Fibroblast of pulmonary artery (primary cell): ENCODE measurements around the gene COL20A1.

Experiments
- DNase-seq: peaks from one replicate; pipeline ENCODE4 v3.0.0-alpha.2; 2010; ENCODE audit warnings: low read depth
- H3K4me3 ChIP-seq: replicated peaks from 2 replicates; pipeline ENCODE4 v1.5.1; 2011; ENCODE audit warnings: low read depth, mild to moderate bottlenecking, control low read depth, low read length, moderate library complexity
- CTCF ChIP-seq: IDR thresholded peaks from 2 replicates; pipeline ENCODE4 v1.5.1; 2011; ENCODE audit warnings: mild to moderate bottlenecking, control low read depth, low read length, inconsistent platforms; ENCODE audit errors: missing control alignments

COL20A1 gene

GRCh38 chr20:63383556-63383955, 90.6 kb downstream of the COL20A1 start:
- H3K4me3 ChIP-seq, result no peak overlapping the region
- no peak for DNase-seq
- TF ChIP-seq CTCF, result no peak

- TF ChIP-seq CTCF, result no peak
- H3K4me3 ChIP-seq, result no peak overlapping the region
- no peak for DNase-seq
Observed at GRCh38 chr20:63384336-63384735, 91.3 kb downstream of the COL20A1 start.
